ENCODE results near the gene WARS2.

DNA sequence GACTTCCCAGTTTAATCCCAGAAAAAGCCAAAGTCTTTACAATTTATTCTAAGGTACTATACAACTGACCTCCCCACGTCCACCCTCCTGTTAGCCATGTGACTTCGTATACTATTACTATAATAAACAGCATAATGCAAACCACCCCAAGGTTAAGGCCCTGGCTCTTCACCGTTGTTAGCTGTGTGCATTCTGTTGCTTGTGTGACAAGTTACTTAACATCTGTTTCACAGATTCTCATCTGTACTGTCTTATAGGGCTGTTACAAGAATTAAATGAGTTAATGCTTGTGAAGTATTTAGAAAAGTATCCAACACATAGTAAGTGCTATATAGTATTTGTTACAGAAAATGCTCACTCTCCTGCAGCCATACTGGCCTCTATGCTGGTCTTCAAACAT is 15.7 kb downstream of the WARS2 start:
- TF ChIP-seq POLR2A (IDR thresholded peaks at IDR 0.05) = no peak
- TF ChIP-seq, protein P1, sequence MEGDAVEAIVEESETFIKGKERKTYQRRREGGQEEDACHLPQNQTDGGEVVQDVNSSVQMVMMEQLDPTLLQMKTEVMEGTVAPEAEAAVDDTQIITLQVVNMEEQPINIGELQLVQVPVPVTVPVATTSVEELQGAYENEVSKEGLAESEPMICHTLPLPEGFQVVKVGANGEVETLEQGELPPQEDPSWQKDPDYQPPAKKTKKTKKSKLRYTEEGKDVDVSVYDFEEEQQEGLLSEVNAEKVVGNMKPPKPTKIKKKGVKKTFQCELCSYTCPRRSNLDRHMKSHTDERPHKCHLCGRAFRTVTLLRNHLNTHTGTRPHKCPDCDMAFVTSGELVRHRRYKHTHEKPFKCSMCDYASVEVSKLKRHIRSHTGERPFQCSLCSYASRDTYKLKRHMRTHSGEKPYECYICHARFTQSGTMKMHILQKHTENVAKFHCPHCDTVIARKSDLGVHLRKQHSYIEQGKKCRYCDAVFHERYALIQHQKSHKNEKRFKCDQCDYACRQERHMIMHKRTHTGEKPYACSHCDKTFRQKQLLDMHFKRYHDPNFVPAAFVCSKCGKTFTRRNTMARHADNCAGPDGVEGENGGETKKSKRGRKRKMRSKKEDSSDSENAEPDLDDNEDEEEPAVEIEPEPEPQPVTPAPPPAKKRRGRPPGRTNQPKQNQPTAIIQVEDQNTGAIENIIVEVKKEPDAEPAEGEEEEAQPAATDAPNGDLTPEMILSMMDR (IDR thresholded peaks at IDR 0.05) = no peak

All from esophagus squamous epithelium (tissue), 4 donors.